ENCODE data around the gene ZNF664.

Gene ZNF664

DNA sequence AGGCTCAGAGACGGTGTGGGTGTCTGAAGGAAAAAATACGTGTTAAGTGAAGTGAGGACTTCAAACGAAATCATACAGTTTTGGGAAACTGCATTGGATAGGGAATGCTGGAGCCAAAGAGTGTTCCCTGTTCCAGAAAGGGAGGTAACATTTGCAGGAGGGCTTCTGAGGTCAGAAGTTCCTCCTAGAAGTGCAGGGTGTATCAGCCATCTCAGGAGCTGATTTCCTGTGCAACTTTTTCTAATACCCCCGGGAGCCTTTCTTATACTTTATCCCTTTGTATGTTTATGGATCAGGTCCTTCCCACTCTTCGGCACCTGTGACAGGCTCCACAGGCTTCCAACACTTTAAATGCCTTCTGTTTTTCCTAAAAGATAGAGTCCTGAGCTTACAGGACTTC is 24.9 kb downstream of the ZNF664 start:
- no peaks in the 10 kb centered on the region for H3K9me3 ChIP-seq (ENCODE audit: control insufficient read depth in 2 of 2, low read length in 2 of 2)
- no peak overlapping the region for H3K4me3 ChIP-seq (ENCODE audit: low read length in 2 of 2)
- H3K9ac ChIP-seq (ENCODE audit: low read depth in 1 of 2, low read length in 2 of 2) = no peak overlapping the region
- peaks cover 20 to 44% of the 10 kb centered on the region in 2 donors for H3K36me3 ChIP-seq (ENCODE audit: control insufficient read depth in 2 of 2, insufficient read depth in 2 of 2, low read length in 2 of 2)
- no peaks in the 10 kb centered on the region for H3K27me3 ChIP-seq (ENCODE audit: control insufficient read depth in 2 of 2, insufficient read depth in 2 of 2, low read length in 2 of 2)
- H3K27ac ChIP-seq (ENCODE audit: low read depth in 2 of 2, low read length in 2 of 2) = no peak overlapping the region
- no peaks in the 10 kb centered on the region for H3K4me1 ChIP-seq (ENCODE audit: control insufficient read depth in 2 of 2, insufficient read depth in 2 of 2, low read length in 2 of 2)

DNA sequence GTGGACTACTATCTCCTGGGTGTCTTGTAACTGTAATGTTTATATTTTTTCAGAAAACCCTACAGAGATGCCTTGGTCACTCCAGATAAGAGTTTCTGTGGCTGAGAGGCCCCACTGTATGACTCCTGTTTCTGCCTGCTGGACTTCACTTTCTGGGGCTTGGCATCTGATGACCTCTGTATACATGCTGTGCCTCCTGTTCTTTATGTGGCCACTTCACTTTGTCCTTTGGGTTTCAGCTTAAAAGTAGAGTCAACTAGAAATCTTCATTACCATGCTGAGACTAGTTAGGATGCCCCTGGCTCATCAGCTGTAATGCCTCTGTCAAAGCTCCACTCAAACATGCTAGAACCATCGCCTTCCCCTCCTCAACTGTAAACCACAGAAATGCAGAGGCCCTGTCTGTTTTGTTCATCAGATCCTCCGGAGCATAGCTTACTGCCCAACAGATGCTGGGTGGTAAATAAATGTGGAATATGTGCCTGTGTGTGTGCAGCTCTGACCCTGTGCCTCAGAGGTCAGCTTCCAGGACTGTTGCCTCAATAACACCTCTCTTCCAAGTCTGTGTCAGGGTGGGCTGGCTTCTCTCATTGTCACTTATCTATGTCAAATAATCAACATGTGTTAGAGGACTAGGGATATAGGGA is 25.5 kb downstream of the ZNF664 start:
- Histone ChIP-seq H3K9me3 (ENCODE audit: control insufficient read depth in 2 of 2, low read length in 2 of 2) (no peaks in the 10 kb centered on the region), H3K4me3 (ENCODE audit: low read length in 2 of 2) (no peak overlapping the region), H3K27me3 (ENCODE audit: control insufficient read depth in 2 of 2, insufficient read depth in 2 of 2, low read length in 2 of 2) (no peaks in the 10 kb centered on the region), H3K27ac (ENCODE audit: low read depth in 2 of 2, low read length in 2 of 2) (no peak overlapping the region), H3K36me3 (ENCODE audit: control insufficient read depth in 2 of 2, insufficient read depth in 2 of 2, low read length in 2 of 2) (peaks cover 16 to 38% of the 10 kb centered on the region in 2 donors), H3K9ac (ENCODE audit: low read depth in 1 of 2, low read length in 2 of 2) (no peak overlapping the region), H3K4me1 (ENCODE audit: control insufficient read depth in 2 of 2, insufficient read depth in 2 of 2, low read length in 2 of 2) (no peaks in the 10 kb centered on the region)

GRCh38 chr12:123998991-123999359 is 26.0 kb downstream of the ZNF664 start:
- H3K36me3 ChIP-seq (ENCODE audit: control insufficient read depth in 2 of 2, insufficient read depth in 2 of 2, low read length in 2 of 2) = peaks cover 16 to 38% of the 10 kb centered on the region in 2 donors
- H3K4me1 ChIP-seq (ENCODE audit: control insufficient read depth in 2 of 2, insufficient read depth in 2 of 2, low read length in 2 of 2) = no peaks in the 10 kb centered on the region

GRCh38 chr12:124000111-124000510 is 27.1 kb downstream of the ZNF664 start:
- H3K36me3 ChIP-seq (ENCODE audit: control insufficient read depth in 2 of 2, insufficient read depth in 2 of 2, low read length in 2 of 2) = peaks cover 16 to 43% of the 10 kb centered on the region in 2 donors
- H3K9me3 ChIP-seq (ENCODE audit: control insufficient read depth in 2 of 2, low read length in 2 of 2) = no peaks in the 10 kb centered on the region
- H3K4me3 ChIP-seq (ENCODE audit: low read length in 2 of 2) = no peak overlapping the region
- no peak overlapping the region for H3K27ac ChIP-seq (ENCODE audit: low read depth in 2 of 2, low read length in 2 of 2)
- H3K9ac ChIP-seq (ENCODE audit: low read depth in 1 of 2, low read length in 2 of 2) = no peak overlapping the region
- no peaks in the 10 kb centered on the region for H3K27me3 ChIP-seq (ENCODE audit: control insufficient read depth in 2 of 2, insufficient read depth in 2 of 2, low read length in 2 of 2)
- H3K4me1 ChIP-seq (ENCODE audit: control insufficient read depth in 2 of 2, insufficient read depth in 2 of 2, low read length in 2 of 2) = no peaks in the 10 kb centered on the region

More at GRCh38 chr12:123998991-123999359, 26.0 kb downstream of the ZNF664 start:
- H3K27me3 ChIP-seq (ENCODE audit: control insufficient read depth in 2 of 2, insufficient read depth in 2 of 2, low read length in 2 of 2) = no peaks in the 10 kb centered on the region
- no peaks in the 10 kb centered on the region for H3K9me3 ChIP-seq (ENCODE audit: control insufficient read depth in 2 of 2, low read length in 2 of 2)
- no peak overlapping the region for H3K27ac ChIP-seq (ENCODE audit: low read depth in 2 of 2, low read length in 2 of 2)
- no peak overlapping the region for H3K9ac ChIP-seq (ENCODE audit: low read depth in 1 of 2, low read length in 2 of 2)
- H3K4me3 ChIP-seq (ENCODE audit: low read length in 2 of 2) = no peak overlapping the region

DNA sequence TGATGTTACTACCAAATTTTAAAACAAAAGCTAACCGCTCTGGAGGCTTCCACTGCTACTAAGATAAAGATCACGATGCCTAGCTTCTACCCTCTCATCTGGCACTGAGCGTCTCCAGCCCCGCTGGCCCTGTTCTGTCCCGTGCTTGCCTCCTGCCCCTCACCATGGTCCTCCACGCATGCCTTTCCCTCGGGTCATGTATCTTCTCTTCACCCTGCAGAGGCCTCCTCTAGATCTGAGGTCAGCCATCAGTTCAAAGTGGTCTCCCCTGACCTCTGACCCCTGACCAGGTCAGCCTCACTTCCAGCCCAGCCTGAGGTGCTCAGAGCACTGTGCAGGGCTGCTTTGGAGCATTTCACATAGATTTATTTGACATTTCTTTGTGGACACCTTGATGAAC is 28.3 kb downstream of the ZNF664 start:
- Histone ChIP-seq H3K9me3 (ENCODE audit: control insufficient read depth in 2 of 2, low read length in 2 of 2) (no peaks in the 10 kb centered on the region), H3K36me3 (ENCODE audit: control insufficient read depth in 2 of 2, insufficient read depth in 2 of 2, low read length in 2 of 2) (peaks cover 16 to 34% of the 10 kb centered on the region in 2 donors), H3K4me1 (ENCODE audit: control insufficient read depth in 2 of 2, insufficient read depth in 2 of 2, low read length in 2 of 2) (no peaks in the 10 kb centered on the region)

GRCh38 chr12:124002021-124002644 is 29.1 kb downstream of the ZNF664 start:
- no peak overlapping the region for H3K4me3 ChIP-seq (ENCODE audit: low read length in 2 of 2)
- H3K36me3 ChIP-seq (ENCODE audit: control insufficient read depth in 2 of 2, insufficient read depth in 2 of 2, low read length in 2 of 2) = peaks cover 14 to 33% of the 10 kb centered on the region in 2 donors
- no peaks in the 10 kb centered on the region for H3K4me1 ChIP-seq (ENCODE audit: control insufficient read depth in 2 of 2, insufficient read depth in 2 of 2, low read length in 2 of 2)
- H3K9me3 ChIP-seq (ENCODE audit: control insufficient read depth in 2 of 2, low read length in 2 of 2) = no peaks in the 10 kb centered on the region
- H3K27me3 ChIP-seq (ENCODE audit: control insufficient read depth in 2 of 2, insufficient read depth in 2 of 2, low read length in 2 of 2) = no peaks in the 10 kb centered on the region
- H3K27ac ChIP-seq (ENCODE audit: low read depth in 2 of 2, low read length in 2 of 2) = no peak overlapping the region
- H3K9ac ChIP-seq (ENCODE audit: low read depth in 1 of 2, low read length in 2 of 2) = no peak overlapping the region

More for the DNA sequence above, 28.3 kb downstream of the ZNF664 start:
- H3K9ac ChIP-seq (ENCODE audit: low read depth in 1 of 2, low read length in 2 of 2) = no peak overlapping the region
- no peak overlapping the region for H3K4me3 ChIP-seq (ENCODE audit: low read length in 2 of 2)
- H3K27ac ChIP-seq (ENCODE audit: low read depth in 2 of 2, low read length in 2 of 2) = no peak overlapping the region
- H3K27me3 ChIP-seq (ENCODE audit: control insufficient read depth in 2 of 2, insufficient read depth in 2 of 2, low read length in 2 of 2) = no peaks in the 10 kb centered on the region

- H3K36me3 ChIP-seq (ENCODE audit: control insufficient read depth in 2 of 2, insufficient read depth in 2 of 2, low read length in 2 of 2) = peaks cover 10 to 32% of the 10 kb centered on the region in 2 donors
- H3K27ac ChIP-seq (ENCODE audit: low read depth in 2 of 2, low read length in 2 of 2) = no peak overlapping the region
- no peaks in the 10 kb centered on the region for H3K27me3 ChIP-seq (ENCODE audit: control insufficient read depth in 2 of 2, insufficient read depth in 2 of 2, low read length in 2 of 2)
- H3K9ac ChIP-seq (ENCODE audit: low read depth in 1 of 2, low read length in 2 of 2) = no peak overlapping the region
- no peaks in the 10 kb centered on the region for H3K4me1 ChIP-seq (ENCODE audit: control insufficient read depth in 2 of 2, insufficient read depth in 2 of 2, low read length in 2 of 2)
- H3K9me3 ChIP-seq (ENCODE audit: control insufficient read depth in 2 of 2, low read length in 2 of 2) = no peaks in the 10 kb centered on the region
- no peak overlapping the region for H3K4me3 ChIP-seq (ENCODE audit: low read length in 2 of 2)
These were observed 29.6 kb downstream of the ZNF664 start for GRCh38 chr12:124002654-124003053.

DNA sequence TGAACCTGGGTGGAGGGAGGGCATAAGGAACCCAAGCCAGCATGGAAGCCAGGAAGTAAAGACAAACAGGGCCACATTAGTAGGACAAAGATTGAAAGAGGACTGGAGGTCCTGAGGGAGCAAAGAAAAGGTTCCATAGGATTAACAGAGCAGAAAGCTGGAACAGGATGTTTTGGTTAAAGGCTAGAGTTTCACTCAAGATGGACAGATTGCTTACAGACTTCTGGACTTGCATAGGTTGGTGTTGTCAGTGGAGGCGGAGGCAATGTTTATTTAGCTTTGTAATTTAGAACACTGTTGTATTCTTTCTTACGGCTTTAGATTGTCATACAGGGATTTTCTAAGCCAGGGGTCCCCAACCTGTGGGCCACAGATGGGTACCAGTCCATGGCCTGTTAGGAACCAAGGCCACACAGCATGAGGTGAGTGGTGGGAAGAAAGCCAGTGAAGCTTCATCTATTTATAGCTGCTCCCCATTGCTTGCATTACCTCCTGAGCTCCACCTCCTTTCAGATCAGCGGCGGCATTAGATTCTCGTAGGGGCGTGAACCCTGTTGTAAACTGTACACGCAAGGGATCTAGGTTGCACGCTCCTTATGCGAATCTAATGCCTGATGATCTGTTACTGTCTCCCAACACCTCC is 31.3 kb downstream of the ZNF664 start:
- no peaks in the 10 kb centered on the region for H3K4me1 ChIP-seq (ENCODE audit: control insufficient read depth in 2 of 2, insufficient read depth in 2 of 2, low read length in 2 of 2)
- no peaks in the 10 kb centered on the region for H3K27me3 ChIP-seq (ENCODE audit: control insufficient read depth in 2 of 2, insufficient read depth in 2 of 2, low read length in 2 of 2)
- H3K9me3 ChIP-seq (ENCODE audit: control insufficient read depth in 2 of 2, low read length in 2 of 2) = no peaks in the 10 kb centered on the region
- H3K9ac ChIP-seq (ENCODE audit: low read depth in 1 of 2, low read length in 2 of 2) = no peak overlapping the region
- H3K4me3 ChIP-seq (ENCODE audit: low read length in 2 of 2) = no peak overlapping the region
- peaks cover 5 to 27% of the 10 kb centered on the region in 2 donors for H3K36me3 ChIP-seq (ENCODE audit: control insufficient read depth in 2 of 2, insufficient read depth in 2 of 2, low read length in 2 of 2)
- no peak overlapping the region for H3K27ac ChIP-seq (ENCODE audit: low read depth in 2 of 2, low read length in 2 of 2)

DNA sequence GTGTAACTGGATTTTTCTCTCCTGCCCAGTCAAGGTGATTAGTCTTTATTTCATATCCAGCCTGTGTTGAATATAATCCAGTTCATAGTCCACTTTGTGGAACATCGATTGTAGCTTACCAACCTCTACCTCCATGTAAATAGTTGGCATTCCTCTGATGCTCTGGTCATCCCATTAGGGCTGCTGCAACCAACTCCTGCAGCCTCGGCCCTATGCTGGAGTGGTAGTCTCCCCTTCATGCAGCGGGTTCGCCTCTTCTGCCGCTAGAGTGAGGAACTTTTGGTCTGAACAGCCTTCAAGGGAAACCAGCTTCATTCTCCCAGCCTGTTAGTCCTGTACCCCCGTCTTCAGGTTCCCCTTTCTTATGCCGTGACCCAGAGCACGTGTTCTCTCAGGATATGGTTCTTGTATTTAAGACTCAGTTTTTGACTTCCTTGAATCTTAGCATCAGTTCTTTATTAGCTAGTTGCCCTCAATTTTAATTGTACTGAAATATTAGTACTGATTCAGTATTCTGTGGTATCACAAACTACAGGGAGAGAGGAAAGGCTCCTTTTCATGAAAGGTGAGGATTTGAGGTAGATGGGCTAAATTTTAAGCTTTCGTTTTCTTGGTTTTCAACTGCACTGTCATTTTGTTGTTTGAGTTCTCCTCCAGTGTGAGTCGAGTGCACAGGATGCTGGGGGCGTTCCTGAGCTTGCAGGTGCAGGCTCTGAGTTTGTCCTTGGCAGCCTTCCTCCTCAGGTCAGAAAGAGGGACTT is 33.2 kb downstream of the ZNF664 start:
- Histone ChIP-seq H3K4me3 (ENCODE audit: low read length in 2 of 2) (no peak overlapping the region), H3K4me1 (ENCODE audit: control insufficient read depth in 2 of 2, insufficient read depth in 2 of 2, low read length in 2 of 2) (no peaks in the 10 kb centered on the region), H3K9ac (ENCODE audit: low read depth in 1 of 2, low read length in 2 of 2) (no peak overlapping the region), H3K27me3 (ENCODE audit: control insufficient read depth in 2 of 2, insufficient read depth in 2 of 2, low read length in 2 of 2) (no peaks in the 10 kb centered on the region), H3K9me3 (ENCODE audit: control insufficient read depth in 2 of 2, low read length in 2 of 2) (no peaks in the 10 kb centered on the region), H3K27ac (ENCODE audit: low read depth in 2 of 2, low read length in 2 of 2) (no peak overlapping the region), H3K36me3 (ENCODE audit: control insufficient read depth in 2 of 2, insufficient read depth in 2 of 2, low read length in 2 of 2) (peaks cover 6 to 29% of the 10 kb centered on the region in 2 donors)

All from mucosa of rectum (tissue), 2 donors.